GM12874 (cell line): ENCODE results near the gene UCP2.

Experiments
- CTCF ChIP-seq: IDR thresholded peaks from 2 replicates; pipeline ENCODE4 v1.5.1; 2011; ENCODE audit warnings: low read depth, mild to moderate bottlenecking, control low read depth, low read length, moderate library complexity; ENCODE audit not compliant: insufficient read depth

Gene UCP2

DNA sequence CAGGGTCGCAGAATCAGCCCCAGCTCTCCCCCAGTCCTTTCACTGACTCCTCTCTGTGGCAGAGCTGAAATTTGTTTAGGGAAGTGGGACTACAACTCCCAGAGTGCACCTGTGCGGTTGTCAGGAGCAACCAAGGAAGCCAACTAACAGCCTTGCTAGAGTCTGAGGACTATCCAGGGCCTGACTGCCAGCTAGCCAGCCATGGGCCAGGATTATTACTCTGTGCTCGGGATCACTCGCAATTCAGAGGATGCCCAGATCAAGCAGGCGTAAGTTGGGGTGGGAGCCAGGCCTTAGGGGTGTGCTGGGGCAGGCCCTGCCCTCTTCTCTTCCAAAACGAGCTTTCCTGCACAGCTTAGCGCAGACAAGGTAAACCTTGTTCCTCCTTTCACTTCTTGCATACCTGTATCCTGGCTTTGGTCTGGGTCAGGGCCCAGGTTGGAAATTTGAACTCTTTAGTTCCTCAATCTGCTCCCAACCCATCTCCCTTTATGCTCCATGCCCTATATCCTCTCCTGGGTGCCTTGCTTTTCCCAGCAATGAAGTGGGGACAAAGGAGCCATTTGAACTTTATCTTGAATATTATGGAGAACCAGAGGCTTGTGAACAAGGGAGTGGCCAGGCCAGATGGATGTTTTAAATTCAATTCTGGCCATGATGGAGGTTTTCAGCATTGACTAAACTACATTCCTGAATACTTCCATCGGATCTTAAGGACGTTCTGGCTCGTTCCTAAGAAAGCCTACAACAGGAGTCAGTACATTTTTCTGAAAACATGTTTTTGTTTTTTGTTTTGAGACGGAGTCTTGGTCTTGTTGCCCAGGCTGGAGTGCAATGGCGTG is 31.6 kb downstream of the UCP2 start, which contains the start of gene DNAJB13:
Gene DNAJB13, plus strand, starts transcription at position 158 of the 842 bp plus-strand sequence. Its CDS starts 44 bp downstream, at position 202.
- TF ChIP-seq CTCF: no peak

GRCh38 chr11:73949912-73950311 is 32.7 kb downstream of the UCP2 start:
- no peak for TF ChIP-seq CTCF

GRCh38 chr11:73949246-73949645 is 33.4 kb downstream of the UCP2 start:
- TF ChIP-seq CTCF: no peak

GRCh38 chr11:73946798-73947458 is 35.7 kb downstream of the UCP2 start:
- TF ChIP-seq CTCF: no peak

- no peak for TF ChIP-seq CTCF
Measured at GRCh38 chr11:73945396-73945795, 37.2 kb downstream of the UCP2 start.

DNA sequence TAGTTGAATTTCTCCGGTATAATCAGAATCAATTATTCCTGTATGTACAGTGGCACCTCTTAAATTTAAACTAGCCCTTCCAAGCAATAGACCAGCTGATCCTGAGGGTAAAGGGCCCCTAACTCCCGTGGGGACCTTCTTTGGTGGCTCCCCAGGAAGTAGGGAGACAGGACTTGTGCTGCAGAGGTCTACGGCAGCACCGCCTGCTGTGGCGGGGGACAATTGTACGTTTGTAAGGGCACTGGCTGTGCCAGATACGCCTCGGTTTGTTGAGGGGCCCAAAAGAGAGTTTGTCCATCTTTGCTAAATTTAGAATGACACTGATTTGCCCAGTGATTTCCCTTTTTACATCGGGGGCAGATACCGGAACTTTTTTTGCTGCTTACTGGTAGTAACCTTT is 37.7 kb downstream of the UCP2 start:
- TF ChIP-seq CTCF: no peak

DNA sequence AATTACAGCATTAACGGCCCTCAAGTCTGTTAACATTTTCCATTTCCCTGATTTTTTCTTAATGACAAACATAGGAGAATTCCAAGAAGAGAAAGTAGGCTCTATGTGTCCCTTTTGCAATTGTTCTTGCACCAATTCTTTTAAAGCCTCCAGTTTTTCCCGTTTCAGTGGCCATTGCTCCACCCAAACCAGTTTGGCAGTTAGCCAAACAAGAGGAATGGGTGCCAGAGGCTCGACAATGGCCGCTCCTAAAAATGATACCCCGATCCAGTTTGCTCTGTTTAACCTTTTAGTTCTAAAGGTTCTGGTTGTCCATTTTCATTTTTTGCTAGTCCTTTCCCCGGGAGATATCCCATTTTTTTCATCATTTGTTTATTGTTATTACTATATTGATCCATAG is 38.6 kb downstream of the UCP2 start:
- no peak for TF ChIP-seq CTCF
